Stimulated activated CD4-positive, alpha-beta T cell treated with anti-CD3 and anti-CD28 coated beads, TNF-alpha, amount 100 ng/mL, for 1 hour (primary cell): ENCODE measurements around the gene GGT1.
"Not testable (repeated sequence)": the region's sequence is repeated elsewhere in the genome, so short reads cannot be mapped to it uniquely, and the experiment has no call there.

Source experiments
- DNase-seq, 3 donors: peaks; one replicate each; pipeline ENCODE4 v3.0.0-alpha.2; 2020; ENCODE audit warnings: low read depth in 3 of 3, low spot score in 1 of 3

The GGT1 gene

GRCh38 chr22:24595863-24596262 lies 7.1 kb upstream of the GGT1 start:
- no peak for DNase-seq

DNA sequence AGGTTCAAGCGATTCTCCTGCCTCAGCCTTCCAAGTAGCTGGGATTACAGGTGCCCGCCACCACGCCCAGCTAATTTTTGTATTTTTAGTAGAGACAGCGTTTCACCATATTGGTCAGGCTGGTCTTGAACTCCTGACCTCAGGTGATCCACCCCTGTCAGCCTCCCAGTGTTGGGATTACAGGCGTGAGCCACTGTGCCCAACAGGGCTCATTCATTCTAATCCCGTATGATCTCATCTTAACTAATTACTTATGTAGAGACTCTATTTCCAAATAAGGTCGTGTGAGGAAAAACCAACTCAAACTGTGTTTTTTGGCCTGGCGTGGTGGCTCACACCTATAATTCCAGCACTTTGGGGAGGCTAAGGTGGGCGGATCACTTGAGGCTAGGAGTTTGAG lies 5.9 kb upstream of the GGT1 start:
- not testable (repeated sequence) for DNase-seq

GRCh38 chr22:24599514-24599913 lies 3.5 kb upstream of the GGT1 start:
- DNase-seq: no peak

DNA sequence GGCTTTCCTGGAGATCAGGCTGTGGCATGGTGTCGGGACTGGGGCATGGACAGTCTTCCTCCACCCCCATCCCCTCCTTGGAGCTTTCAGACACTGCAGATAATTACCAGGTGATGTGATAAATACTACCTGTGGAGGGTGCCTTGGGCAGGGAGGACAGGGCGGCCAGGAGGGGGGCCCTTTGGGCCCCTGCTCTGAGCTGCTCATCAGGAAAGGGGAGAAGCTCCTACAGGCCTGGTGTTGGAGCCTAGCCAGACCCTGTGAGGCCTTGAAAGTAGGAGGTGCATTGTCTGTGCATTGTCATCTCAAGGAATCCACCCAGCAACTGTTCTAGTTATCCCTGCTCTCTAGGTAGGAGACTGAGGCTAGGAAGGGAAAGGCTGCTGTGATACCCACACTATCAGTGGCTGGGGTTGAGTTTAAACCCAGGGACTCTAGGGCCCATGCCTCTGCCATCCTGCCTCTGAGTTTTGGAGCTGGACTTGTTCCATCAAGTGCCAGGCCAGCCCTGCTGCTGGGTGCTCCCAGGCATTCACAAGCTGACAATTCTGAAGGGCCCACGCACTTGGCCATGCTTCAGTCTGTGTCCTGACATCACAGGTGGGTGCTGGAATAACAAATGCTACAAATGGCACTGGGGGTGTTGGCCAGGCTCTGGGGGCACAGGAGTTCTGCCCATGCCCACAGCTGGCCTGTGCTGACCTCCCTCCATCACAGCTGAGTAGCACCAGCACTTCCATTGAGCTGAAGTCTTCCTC lies 2.9 kb upstream of the GGT1 start:
- not testable (repeated sequence) for DNase-seq

GRCh38 chr22:24601217-24602104 lies 1.5 kb upstream of the GGT1 start:
- no peak for DNase-seq

DNA sequence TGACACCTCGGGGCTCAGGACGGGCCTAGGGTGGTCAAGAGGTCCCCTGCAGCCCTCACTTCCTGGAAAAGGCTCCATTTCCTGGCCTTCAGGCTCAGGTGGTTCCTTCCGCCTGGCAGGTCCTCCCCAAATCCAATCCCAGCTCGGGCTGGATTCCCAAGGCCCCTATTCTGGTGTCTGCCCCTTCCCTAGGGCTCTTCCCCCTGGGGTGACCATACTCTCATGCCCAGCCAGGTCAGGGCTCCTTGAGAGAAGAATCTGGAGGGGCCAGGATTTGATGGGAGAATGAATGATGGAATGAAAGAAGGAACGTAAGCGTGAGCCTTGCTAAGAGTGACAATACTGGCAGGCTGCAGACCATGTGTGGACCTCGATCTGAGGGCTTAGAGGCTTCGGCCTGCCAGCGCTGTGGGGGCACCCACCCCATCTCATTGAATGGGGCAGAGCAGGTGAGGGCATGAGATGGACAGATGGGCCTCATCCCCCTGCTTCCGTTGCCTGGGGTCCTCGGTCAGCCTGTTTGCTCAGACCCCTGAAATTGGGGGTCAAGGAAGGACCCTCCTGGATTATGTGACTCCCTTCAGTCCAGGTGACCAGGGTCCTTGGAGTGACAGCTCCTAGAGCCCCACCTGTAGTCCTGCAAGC lies 766 bp upstream of the GGT1 start:
- DNase-seq: not testable (repeated sequence)

DNA sequence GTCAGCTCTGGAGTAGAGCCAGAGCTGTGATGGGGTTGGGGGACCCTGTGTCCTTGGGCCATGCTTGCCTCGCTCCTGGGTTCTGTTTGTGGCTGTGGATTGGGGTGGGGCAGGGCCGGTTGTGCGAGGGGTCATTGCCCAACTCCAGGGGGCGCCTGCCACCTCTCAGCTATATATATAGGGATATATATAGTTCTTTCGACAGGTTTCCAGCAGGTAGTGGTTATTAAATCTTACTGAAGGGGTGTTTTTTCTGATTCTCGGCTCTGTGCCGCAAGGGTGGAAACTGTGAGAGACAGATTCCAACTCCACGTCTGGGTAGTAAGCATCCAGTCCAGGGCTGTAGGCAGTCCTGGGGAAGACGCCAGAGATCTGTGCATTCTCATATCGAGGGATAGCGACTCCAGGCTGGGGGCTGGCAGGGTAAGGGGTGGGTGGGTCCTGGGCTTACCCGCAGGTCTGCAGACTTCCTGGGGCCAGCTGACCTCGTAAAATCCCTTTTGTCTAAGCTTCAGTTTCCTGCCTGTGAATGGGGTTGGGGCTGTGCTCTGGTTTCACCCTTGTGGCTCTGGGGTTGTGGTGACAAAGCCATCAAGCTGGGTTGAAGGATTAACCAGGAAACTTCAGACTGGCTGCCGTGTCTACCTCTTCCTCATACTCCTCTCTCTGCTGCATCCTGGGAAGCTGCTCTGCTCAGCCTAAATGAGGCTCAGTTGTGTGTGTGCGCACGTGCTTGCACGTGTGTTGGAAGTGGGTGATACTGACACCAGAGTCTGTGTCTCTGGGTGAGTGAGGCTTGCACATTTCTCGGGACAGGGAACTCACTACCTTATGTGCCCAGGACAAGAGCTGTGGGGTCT lies 1.0 kb downstream of the GGT1 start:
- not testable (repeated sequence) for DNase-seq

DNA sequence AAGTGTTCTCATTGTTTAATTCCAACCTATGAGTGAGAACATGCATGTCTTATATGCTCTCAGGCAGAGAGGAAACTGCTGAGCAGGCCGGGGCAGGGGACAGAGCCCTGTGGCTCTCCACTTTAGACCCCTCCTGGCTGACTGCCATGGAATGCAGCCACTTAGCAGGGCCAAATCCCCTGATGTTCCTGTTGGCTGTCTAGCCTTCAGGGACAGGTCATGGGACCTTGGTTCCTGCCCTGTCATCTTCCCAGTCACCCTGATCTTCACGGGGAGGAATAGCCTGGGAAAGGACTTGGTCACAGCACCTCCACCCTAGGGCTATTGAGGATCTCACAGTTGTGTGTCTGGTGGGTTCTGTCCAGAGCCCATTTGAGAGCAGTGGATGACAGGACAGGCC lies 3.3 kb downstream of the GGT1 start:
- DNase-seq: not testable (repeated sequence)

- peak; percentile 10 to 32 (median 25) for DNase-seq
Observed at GRCh38 chr22:24607429-24607983, 4.5 kb downstream of the GGT1 start.

DNA sequence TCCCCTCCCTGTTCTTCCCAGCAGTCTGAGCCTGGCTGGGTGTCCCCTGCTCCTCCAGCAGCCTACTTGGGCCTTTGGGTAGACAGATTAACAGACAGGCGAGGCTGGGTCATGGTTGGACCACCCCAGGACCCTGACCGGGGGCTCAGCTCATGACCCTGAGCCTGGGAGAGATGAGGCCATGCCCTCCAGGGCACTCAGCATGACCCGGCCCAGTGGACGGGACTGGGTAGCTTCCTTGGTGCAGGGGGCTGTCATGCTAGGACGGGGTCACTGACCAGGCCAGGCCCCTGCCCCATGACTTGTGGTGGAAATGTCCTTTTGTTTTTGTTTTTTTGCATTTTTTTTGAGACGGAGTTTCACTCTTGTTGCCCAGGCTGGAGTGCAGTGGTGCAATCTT lies 5.3 kb downstream of the GGT1 start:
- DNase-seq: not testable (repeated sequence)

DNA sequence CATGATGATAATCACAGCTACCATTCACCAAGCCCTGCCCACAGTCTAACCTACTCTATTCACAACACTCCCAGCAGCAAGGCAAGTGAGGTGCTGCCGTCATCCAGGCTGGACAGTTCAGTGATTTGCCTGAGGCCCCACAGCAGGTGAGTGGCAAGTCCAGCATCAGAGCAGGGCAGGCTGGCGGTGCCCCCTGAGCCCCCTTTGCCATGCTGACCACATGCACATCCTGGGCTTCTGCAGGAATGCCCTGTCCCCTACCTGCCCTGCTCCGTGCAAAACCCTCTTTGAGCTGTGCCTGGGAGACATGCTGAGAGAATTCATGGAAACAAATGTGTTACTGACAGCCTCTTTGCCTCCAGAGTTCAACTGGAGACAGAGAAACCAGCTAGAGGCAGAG lies 6.9 kb downstream of the GGT1 start:
- DNase-seq: not testable (repeated sequence)

DNA sequence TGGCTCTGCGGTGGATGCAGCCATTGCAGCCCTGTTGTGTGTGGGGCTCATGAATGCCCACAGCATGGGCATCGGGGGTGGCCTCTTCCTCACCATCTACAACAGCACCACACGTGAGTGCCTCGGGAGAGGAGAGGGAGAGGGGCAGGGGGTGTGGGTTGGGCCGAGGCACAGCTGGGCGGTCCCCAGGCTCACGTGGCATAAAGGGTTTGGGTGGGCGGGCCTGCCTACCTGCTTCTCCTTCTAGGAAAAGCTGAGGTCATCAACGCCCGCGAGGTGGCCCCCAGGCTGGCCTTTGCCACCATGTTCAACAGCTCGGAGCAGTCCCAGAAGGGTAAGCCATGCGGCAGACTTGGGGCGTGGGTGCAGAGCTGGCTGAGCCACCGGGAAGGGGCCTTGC lies 11.8 kb downstream of the GGT1 start:
- not testable (repeated sequence) for DNase-seq

- not testable (repeated sequence) for DNase-seq
Observed at GRCh38 chr22:24621244-24621643, 18.3 kb downstream of the GGT1 start.

- DNase-seq: not testable (repeated sequence)
Observed at GRCh38 chr22:24622596-24622995, 19.6 kb downstream of the GGT1 start.

GRCh38 chr22:24627911-24628310 lies 24.9 kb downstream of the GGT1 start:
- DNase-seq: not testable (repeated sequence)

- DNase-seq: not testable (repeated sequence)
Observed at GRCh38 chr22:24629069-24629468, 26.1 kb downstream of the GGT1 start.

DNA sequence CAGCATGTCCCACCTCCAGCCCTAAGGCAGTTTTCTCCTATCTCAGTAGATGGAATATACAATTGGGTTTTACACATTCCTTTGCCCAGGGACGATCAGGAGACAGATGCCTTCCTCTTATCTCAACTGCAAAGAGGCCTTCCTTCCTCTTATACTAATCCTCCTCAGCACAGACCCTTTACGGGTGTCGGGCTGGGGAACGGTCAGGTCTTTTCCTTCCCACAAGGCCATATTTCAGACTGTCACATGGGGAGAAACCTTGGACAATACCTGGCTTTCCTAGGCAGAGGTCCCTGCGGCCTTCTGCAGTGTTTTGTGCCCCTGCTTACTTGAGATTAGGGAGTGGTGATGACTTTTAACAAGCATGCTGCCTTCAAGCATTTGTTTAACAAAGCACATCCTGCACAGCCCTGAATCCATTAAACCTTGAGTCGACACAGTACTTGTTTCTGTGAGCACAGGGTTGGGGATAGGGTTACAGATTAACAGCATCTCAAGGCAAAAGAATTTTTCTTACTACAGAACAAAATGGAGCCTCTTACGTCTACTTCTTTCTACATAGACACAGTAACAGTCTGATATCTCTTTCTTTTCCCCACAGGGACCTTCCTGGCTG lies 27.9 kb downstream of the GGT1 start:
- not testable (repeated sequence) for DNase-seq

DNA sequence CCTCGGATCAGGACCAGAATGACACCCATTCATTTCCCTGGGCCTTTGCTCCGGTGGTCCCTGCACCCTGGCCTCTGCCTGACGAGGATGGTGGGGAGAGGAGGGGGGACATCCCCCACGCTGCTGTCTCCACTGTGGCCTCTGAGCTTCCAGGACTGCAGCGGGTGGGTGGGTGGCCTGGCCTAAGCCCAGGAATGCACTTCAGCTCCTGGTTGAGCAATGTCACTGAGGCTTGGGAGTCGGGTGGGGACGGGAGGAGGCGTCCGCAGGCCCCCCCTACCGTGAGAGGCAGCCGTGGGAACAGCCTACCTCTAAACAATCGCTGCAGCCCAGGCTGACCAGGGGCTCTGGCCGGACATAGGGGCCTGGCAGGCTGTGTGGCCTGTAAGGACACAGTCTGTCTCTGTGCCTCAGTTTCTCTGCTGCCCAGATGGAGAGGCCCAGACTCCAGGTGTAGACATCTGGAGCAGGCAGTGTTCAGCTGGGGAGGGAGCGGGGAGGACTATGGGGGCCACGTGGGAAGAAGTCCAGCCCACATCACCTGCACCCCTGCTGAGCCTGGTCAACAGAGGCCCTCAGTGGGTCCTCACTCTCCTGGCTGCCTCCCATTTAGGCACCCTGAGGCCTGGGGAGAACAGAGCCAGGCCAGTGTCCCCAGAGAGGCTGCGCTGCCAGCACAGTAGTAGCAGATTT lies 28.6 kb downstream of the GGT1 start:
- DNase-seq: not testable (repeated sequence)

DNA sequence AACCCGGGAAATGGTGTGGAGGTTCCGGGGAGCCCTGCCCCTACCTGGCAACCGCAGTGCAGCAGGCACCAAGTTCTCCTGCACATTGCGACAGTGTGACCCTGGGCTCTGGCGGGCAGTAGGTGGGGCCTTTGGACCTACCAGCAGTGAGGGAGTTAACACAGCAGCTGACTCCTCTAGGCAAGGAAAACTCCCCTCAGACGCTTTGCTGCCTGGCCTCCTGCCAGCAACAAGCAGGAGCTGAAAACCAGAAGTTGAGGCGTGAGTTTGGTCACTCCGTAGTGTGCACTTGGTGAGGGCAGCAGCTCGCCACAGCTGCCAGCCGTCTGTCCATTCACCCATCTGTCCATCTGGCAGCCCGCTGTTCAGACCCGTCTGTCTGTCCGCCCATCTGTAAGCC lies 29.6 kb downstream of the GGT1 start:
- DNase-seq: not testable (repeated sequence)
